ENCODE data around the gene PHLDA2.

Gene PHLDA2

GRCh38 chr11:2892215-2892966 lies 36.8 kb downstream of the PHLDA2 start:
- Histone ChIP-seq H3K27me3 (ENCODE audit: insufficient read depth, low read length) (no peaks in the 10 kb centered on the region), H2AFZ (ENCODE audit: low read length, unreplicated experiment) (peak overlapping the region; percentile 79), H3K36me3 (ENCODE audit: insufficient read depth, low read length) (no peaks in the 10 kb centered on the region), H3K27ac (ENCODE audit: low read depth, low read length) (peak overlapping the region; percentile 38; the same call in 1 of the 2 replicates), H3K79me2 (ENCODE audit: control insufficient read depth, insufficient read depth, low read length, unreplicated experiment) (no peaks in the 10 kb centered on the region), H3K4me3 (ENCODE audit: low read depth, low read length) (peak overlapping the region; percentile 75), H3K4me1 (ENCODE audit: control insufficient read depth, insufficient read depth, low read length, unreplicated experiment) (peaks cover 6% of the 10 kb centered on the region)

GRCh38 chr11:2891326-2892214 lies 37.6 kb downstream of the PHLDA2 start:
- Histone ChIP-seq H3K27me3 (ENCODE audit: insufficient read depth, low read length) (no peaks in the 10 kb centered on the region), H3K27ac (ENCODE audit: low read depth, low read length) (no peak overlapping the region), H3K4me1 (ENCODE audit: control insufficient read depth, insufficient read depth, low read length, unreplicated experiment) (peaks cover 6% of the 10 kb centered on the region), H2AFZ (ENCODE audit: low read length, unreplicated experiment) (no peak overlapping the region), H3K4me3 (ENCODE audit: low read depth, low read length) (peak overlapping the region; percentile 75), H3K36me3 (ENCODE audit: insufficient read depth, low read length) (no peaks in the 10 kb centered on the region), H3K79me2 (ENCODE audit: control insufficient read depth, insufficient read depth, low read length, unreplicated experiment) (no peaks in the 10 kb centered on the region)

GRCh38 chr11:2890466-2891294 lies 38.5 kb downstream of the PHLDA2 start:
- Histone ChIP-seq H3K27me3 (ENCODE audit: insufficient read depth, low read length) (no peaks in the 10 kb centered on the region), H3K36me3 (ENCODE audit: insufficient read depth, low read length) (no peaks in the 10 kb centered on the region), H3K4me1 (ENCODE audit: control insufficient read depth, insufficient read depth, low read length, unreplicated experiment) (peaks cover 6% of the 10 kb centered on the region), H3K79me2 (ENCODE audit: control insufficient read depth, insufficient read depth, low read length, unreplicated experiment) (no peaks in the 10 kb centered on the region), H3K4me3 (ENCODE audit: low read depth, low read length) (no peak overlapping the region), H3K27ac (ENCODE audit: low read depth, low read length) (no peak overlapping the region), H2AFZ (ENCODE audit: low read length, unreplicated experiment) (no peak overlapping the region)

- Histone ChIP-seq H3K79me2 (ENCODE audit: control insufficient read depth, insufficient read depth, low read length, unreplicated experiment) (no peaks in the 10 kb centered on the region), H3K4me3 (ENCODE audit: low read depth, low read length) (no peak overlapping the region), H3K27me3 (ENCODE audit: insufficient read depth, low read length) (peaks cover 5% of the 10 kb centered on the region; the same call in 1 of the 2 replicates), H3K4me1 (ENCODE audit: control insufficient read depth, insufficient read depth, low read length, unreplicated experiment) (peaks cover 6% of the 10 kb centered on the region), H3K36me3 (ENCODE audit: insufficient read depth, low read length) (no peaks in the 10 kb centered on the region), H3K27ac (ENCODE audit: low read depth, low read length) (no peak overlapping the region), H2AFZ (ENCODE audit: low read length, unreplicated experiment) (no peak overlapping the region)
Observed at GRCh38 chr11:2889362-2890273, 39.6 kb downstream of the PHLDA2 start.

- Histone ChIP-seq H3K4me3 (ENCODE audit: low read depth, low read length) (no peak overlapping the region), H3K27me3 (ENCODE audit: insufficient read depth, low read length) (peaks cover 13% of the 10 kb centered on the region), H3K4me1 (ENCODE audit: control insufficient read depth, insufficient read depth, low read length, unreplicated experiment) (peaks cover 6% of the 10 kb centered on the region), H2AFZ (ENCODE audit: low read length, unreplicated experiment) (no peak overlapping the region), H3K79me2 (ENCODE audit: control insufficient read depth, insufficient read depth, low read length, unreplicated experiment) (no peaks in the 10 kb centered on the region), H3K36me3 (ENCODE audit: insufficient read depth, low read length) (no peaks in the 10 kb centered on the region), H3K27ac (ENCODE audit: low read depth, low read length) (no peak overlapping the region)
Observed at GRCh38 chr11:2888266-2888968, 40.8 kb downstream of the PHLDA2 start.

- H3K4me3 ChIP-seq (ENCODE audit: low read depth, low read length), result no peak overlapping the region
- H3K79me2 ChIP-seq (ENCODE audit: control insufficient read depth, insufficient read depth, low read length, unreplicated experiment), result no peaks in the 10 kb centered on the region
- H3K36me3 ChIP-seq (ENCODE audit: insufficient read depth, low read length), result no peaks in the 10 kb centered on the region
- no peak overlapping the region for H2AFZ ChIP-seq (ENCODE audit: low read length, unreplicated experiment)
- no peak overlapping the region for H3K27ac ChIP-seq (ENCODE audit: low read depth, low read length)
- H3K27me3 ChIP-seq (ENCODE audit: insufficient read depth, low read length), result peaks cover 19% of the 10 kb centered on the region
- peaks cover 6% of the 10 kb centered on the region for H3K4me1 ChIP-seq (ENCODE audit: control insufficient read depth, insufficient read depth, low read length, unreplicated experiment)
Observed at GRCh38 chr11:2887515-2888195, 41.6 kb downstream of the PHLDA2 start.

- peaks cover 19% of the 10 kb centered on the region for H3K27me3 ChIP-seq (ENCODE audit: insufficient read depth, low read length)
Observed at GRCh38 chr11:2886936-2887335, 42.3 kb downstream of the PHLDA2 start.

GRCh38 chr11:2886191-2886894 lies 42.9 kb downstream of the PHLDA2 start:
- Histone ChIP-seq H2AFZ (ENCODE audit: low read length, unreplicated experiment) (no peak overlapping the region), H3K27ac (ENCODE audit: low read depth, low read length) (no peak overlapping the region), H3K79me2 (ENCODE audit: control insufficient read depth, insufficient read depth, low read length, unreplicated experiment) (no peaks in the 10 kb centered on the region), H3K4me1 (ENCODE audit: control insufficient read depth, insufficient read depth, low read length, unreplicated experiment) (no peaks in the 10 kb centered on the region), H3K36me3 (ENCODE audit: insufficient read depth, low read length) (no peaks in the 10 kb centered on the region), H3K4me3 (ENCODE audit: low read depth, low read length) (peak overlapping the region; percentile 63; the same call in 1 of the 2 replicates), H3K27me3 (ENCODE audit: insufficient read depth, low read length) (peaks cover 19% of the 10 kb centered on the region)

More at GRCh38 chr11:2886936-2887335, 42.3 kb downstream of the PHLDA2 start:
- Histone ChIP-seq H2AFZ (ENCODE audit: low read length, unreplicated experiment) (no peak overlapping the region), H3K36me3 (ENCODE audit: insufficient read depth, low read length) (no peaks in the 10 kb centered on the region), H3K27ac (ENCODE audit: low read depth, low read length) (no peak overlapping the region), H3K79me2 (ENCODE audit: control insufficient read depth, insufficient read depth, low read length, unreplicated experiment) (no peaks in the 10 kb centered on the region), H3K4me1 (ENCODE audit: control insufficient read depth, insufficient read depth, low read length, unreplicated experiment) (peaks cover 5% of the 10 kb centered on the region), H3K4me3 (ENCODE audit: low read depth, low read length) (no peak overlapping the region)
